IPS-11a (cell line): ENCODE measurements around the gene LBH.

Source experiments
- H3K4me3 ChIP-seq: one replicate; pipeline ENCODE4 v1.5.1; 2013; ENCODE audit warnings: low read depth, low read length, control low read depth

The LBH gene

DNA sequence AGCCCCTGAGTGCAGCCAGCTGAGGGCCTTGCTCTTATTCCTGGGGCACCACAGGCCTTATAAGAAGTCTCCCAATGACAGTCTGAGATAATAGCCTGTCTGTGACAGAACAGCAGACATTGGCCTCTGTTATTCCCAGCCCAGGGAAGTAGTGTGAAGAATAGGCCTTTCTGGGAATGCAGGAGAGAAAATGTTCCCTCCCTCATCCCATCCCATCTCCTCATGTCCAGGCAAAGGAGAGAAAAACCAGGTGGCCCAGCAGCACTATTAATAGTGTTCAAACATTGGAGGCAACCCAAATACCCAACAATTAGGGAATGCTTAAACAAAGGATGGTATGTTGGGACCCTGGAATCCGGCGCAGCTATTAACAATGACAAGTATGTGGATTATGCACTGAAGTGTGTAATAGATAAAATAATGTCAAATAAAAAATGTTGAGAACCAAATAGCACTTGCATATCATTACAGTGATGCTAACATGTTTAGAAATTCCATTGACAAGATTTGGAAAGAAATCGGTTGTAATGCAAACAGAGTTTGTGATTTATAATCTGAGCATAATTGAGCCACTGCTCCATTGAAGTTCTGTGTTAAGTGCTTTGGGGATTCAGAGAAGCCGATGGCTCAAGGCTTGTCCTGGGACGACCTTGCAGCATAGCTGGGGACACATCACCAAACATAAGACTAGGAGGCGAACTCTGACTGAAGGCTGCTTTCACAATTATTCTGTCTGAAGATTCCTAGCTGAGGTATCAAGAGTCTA lies 69.3 kb downstream of the LBH start:
- no peak overlapping the region for H3K4me3 ChIP-seq

DNA sequence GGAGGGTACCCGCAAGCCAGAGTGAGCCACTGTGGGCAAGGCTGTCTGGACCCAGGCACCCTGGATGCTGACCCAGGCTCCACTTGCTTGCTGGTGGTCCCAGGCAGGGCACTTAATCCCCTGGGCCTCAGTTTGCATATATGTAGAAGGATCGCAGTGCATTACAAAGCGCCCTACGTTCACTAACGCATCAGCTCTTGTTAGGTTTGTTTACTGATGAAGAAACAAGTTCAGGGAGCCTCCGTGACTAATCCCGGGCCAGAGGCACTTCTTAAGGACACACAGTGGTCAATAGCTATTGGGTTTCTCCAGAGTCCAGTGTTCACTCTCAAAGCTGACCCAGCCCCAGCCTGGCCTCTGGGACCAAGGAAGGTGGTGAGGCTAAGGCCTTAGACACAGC lies 70.2 kb downstream of the LBH start:
- H3K4me3 ChIP-seq: no peak overlapping the region

DNA sequence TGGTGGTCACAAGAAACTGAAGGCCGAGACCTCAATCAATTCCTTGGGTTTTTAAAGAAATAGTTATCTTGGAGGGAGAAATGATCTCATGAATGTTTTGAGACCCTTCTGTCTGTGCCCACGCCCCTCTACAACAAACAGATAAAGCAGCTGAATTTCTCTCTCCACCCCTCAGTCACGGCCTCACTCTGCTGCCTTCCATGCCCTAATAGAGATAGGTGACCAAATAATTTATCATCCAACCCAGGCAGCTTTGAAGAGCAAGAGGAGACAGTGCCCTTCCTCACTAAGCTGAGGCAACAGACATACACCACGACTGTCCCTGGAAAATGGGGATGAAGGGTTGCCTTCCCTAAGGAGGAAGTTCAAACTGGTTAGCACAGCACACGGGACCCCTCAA lies 71.2 kb downstream of the LBH start:
- H3K4me3 ChIP-seq: no peak overlapping the region

DNA sequence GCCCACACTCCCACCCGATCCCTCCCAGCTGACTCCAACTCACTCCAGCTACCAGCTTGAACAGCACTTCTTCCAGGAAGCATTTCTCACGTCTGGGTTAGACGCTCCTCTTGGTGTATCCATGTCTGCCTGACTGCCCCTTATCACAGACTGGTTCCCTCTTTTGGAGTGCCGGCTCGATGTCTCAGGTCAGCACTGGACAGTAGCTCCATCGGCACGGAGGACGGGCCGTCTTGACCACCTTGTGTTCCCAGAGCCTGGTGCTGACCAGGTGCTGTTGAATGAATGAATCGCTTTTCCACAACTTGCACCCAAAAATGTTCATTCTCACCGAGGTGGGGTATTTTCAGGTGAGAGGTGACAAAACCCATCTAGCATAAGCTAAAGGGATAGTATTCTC lies 71.8 kb downstream of the LBH start:
- H3K4me3 ChIP-seq: no peak overlapping the region

DNA sequence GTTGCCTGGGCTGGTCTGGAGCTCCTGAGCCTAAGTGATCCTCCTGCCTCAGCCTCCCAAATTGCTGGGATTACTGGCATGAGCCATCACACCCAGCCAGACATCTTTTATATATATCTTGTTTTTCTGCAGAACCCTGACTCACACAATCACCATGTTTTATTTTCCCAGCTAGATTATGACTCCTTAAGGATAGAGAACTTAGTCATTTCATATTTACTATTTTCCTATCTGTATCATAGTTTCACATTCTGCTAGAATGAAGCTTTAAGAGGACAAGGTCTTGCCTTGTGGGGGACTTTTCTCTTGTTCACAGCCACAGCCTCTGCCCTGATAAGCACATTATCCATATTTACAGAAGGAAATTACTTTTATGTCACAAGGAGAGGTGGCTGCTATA lies 73.9 kb downstream of the LBH start:
- H3K4me3 ChIP-seq: no peak overlapping the region

DNA sequence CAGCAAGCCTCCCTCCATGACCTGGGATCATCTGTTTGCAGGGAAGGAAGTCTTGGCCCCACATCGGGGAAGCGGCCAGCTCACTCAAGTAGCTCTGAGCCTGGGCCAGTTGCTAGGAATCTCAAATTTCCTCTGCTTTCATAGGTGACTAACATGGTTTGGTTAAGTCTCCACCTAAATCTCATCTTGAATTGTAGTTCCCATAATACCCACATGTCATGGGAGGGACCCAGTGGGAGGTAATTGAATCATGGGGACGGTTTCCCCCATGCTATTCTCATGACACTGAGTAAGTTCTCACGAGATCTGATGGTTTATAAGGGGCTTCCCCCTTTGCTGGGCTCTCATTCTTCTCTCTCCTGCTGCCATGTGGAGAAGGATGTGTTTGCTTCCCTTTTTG lies 75.2 kb downstream of the LBH start:
- no peak overlapping the region for H3K4me3 ChIP-seq

DNA sequence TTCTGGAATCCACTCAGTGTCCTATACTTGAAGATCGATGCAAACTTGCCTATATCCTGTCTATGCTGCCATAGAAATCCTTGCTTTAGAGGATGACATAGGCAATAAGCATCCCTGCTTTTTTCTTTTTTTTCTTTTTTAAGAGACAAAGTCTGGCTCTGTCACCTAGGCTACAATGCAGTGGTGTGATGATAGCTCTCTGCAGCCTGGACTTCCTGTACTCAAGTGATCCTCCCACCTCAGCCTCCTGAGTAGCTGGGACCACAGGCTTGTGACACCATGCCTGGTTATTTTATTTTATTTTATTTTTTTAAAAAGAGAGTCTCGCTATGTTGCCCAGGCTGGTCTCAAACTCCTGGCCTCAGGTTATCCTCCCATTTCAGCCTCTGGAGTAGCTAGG lies 76.9 kb downstream of the LBH start:
- H3K4me3 ChIP-seq: no peak overlapping the region
